ENCODE results near the gene CST4. TPM values are rescaled to one million over a fixed set of nuclear protein-coding genes. Genes with fewer than 3 reads are reported as not detected.

CST4 gene
- total and polyA plus RNA-seq, 2 donors (not counting 3 experiments of a cell fraction or from before 2014, with no cell fraction given): not detected

- dilution Hi-C loops (cut with MboI; ENCODE audit: extremely low pct_ligation_motif_present, low sequenced_read_pairs): no loop called here
These were observed 9.4 kb downstream of the CST4 start for GRCh38 chr20:23679133-23680092.

More at GRCh38 chr20:23679133-23680092, 9.4 kb downstream of the CST4 start:
- peaks cover 24% of the 10 kb centered on the region for H3K4me1 ChIP-seq (ENCODE audit: control insufficient read depth, extremely low read depth, insufficient read depth, low read length)
- POLR2A ChIA-PET: no interaction called here
- DNase-seq (ENCODE audit: low read depth, low spot score) (no peak), FAIRE-seq (no peak)
- H3K27me3 ChIP-seq (ENCODE audit: control insufficient read depth in 2 of 2, insufficient read depth in 2 of 2, low read length in 2 of 2): no peaks in the 10 kb centered on the region
- H3K4me2 ChIP-seq (ENCODE audit: insufficient read depth, low read length): no peak overlapping the region
- intact Hi-C loops (cut with micrococcal nuclease): loop anchor here (5.0 kb wide), 1 partner anchor 423 kb away; no protein-coding TSS in a partner anchor
- no peaks in the 10 kb centered on the region for H3K9me3 ChIP-seq (replicated peaks; ENCODE audit: control insufficient read depth, insufficient read depth, low read length)
- no peak overlapping the region for H3K4me3 ChIP-seq (replicated peaks in 1 of 3; ENCODE audit: insufficient read depth in 1 of 3, low read depth in 1 of 3, low read length in 3 of 3)
- H2AFZ ChIP-seq (ENCODE audit: low read depth, low read length): no peak overlapping the region
- H3K27ac ChIP-seq (ENCODE audit: insufficient read depth, low read depth, low read length): no peak overlapping the region
- CTCF ChIA-PET: interaction anchor here (1.1 to 1.9 kb wide), 2 partner anchors 11 to 14 kb away, joined by 3 to 5 read pairs; no protein-coding TSS in a partner anchor
- H3K9me1 ChIP-seq (replicated peaks; ENCODE audit: control insufficient read depth, extremely low read depth, insufficient read depth, low read length): no peaks in the 10 kb centered on the region
- H3K9ac ChIP-seq (replicated peaks; ENCODE audit: extremely low read depth, insufficient read depth, low read length): no peak overlapping the region
- no peaks in the 10 kb centered on the region for H4K20me1 ChIP-seq (replicated peaks; ENCODE audit: control insufficient read depth, extremely low read depth, insufficient read depth, low read length)
- H3K79me2 ChIP-seq (ENCODE audit: control insufficient read depth, insufficient read depth, low read length): no peaks in the 10 kb centered on the region
- H3K36me3 ChIP-seq (ENCODE audit: control insufficient read depth in 2 of 2, extremely low read depth in 1 of 2, insufficient read depth in 2 of 2, low read length in 2 of 2): no peaks in the 10 kb centered on the region
- no peak for TF ChIP-seq JUN (IDR thresholded peaks at IDR 0.05; ENCODE audit: borderline replicate concordance, insufficient read depth, insufficient read length, low read depth)
- no peak for TF ChIP-seq MAX (IDR thresholded peaks at IDR 0.05; ENCODE audit: insufficient read depth, insufficient read length)
- no peak for TF ChIP-seq EZH2 (IDR thresholded peaks at IDR 0.05; ENCODE audit: borderline replicate concordance, low read depth, low read length, severe bottlenecking)
- no peak for TF ChIP-seq GATA2 (IDR thresholded peaks at IDR 0.05; ENCODE audit: insufficient read depth, insufficient read length, low read depth, low read length)
- no peak for TF ChIP-seq FOS (IDR thresholded peaks at IDR 0.05; ENCODE audit: borderline replicate concordance, insufficient read depth, low read length)
- no peak for TF ChIP-seq POLR2A (IDR thresholded peaks at IDR 0.05; ENCODE audit: low read depth, low read length)
- TF ChIP-seq POLR2AphosphoS5 (IDR thresholded peaks at IDR 0.05; ENCODE audit: insufficient read depth, low read depth, low read length): no peak
- TF ChIP-seq MYC (IDR thresholded peaks at IDR 0.05; ENCODE audit: low read depth, low read length): no peak
- TF ChIP-seq CTCF (IDR thresholded peaks at IDR 0.05; ENCODE audit: extremely low read depth in 1 of 2, insufficient read depth in 1 of 2, low read depth in 1 of 2, low read length in 2 of 2): no peak
- no TSS peak for BruUV-seq (replicated peaks)
